Ishikawa (cell line): Measurements from ENCODE around the gene FLOT1.

Experiments used
- CEBPB ChIP-seq: IDR thresholded peaks from 2 replicates; pipeline ENCODE4 v1.6.1; 2012
- CREB1 ChIP-seq: IDR thresholded peaks from 2 replicates; pipeline ENCODE4 v1.6.1; 2012; ENCODE audit warnings: low read depth
- EGR1 ChIP-seq: IDR thresholded peaks from 2 replicates; pipeline ENCODE4 v1.6.1; 2012
- EP300 ChIP-seq: IDR thresholded peaks from 2 replicates; pipeline ENCODE4 v1.6.1; 2012; ENCODE audit warnings: borderline replicate concordance
- FOXM1 ChIP-seq: IDR thresholded peaks from 2 replicates; pipeline ENCODE4 v1.6.1; 2012; ENCODE audit warnings: low read depth, borderline replicate concordance
- NFIC ChIP-seq: IDR thresholded peaks from 2 replicates; pipeline ENCODE4 v1.6.1; 2012
- RAD21 ChIP-seq: IDR thresholded peaks from 2 replicates; pipeline ENCODE4 v1.6.1; 2012; ENCODE audit warnings: low read depth
- TAF1 ChIP-seq: IDR thresholded peaks from 2 replicates; pipeline ENCODE4 v1.6.1; 2012; ENCODE audit warnings: low read depth, mild to moderate bottlenecking
- TCF12 ChIP-seq: IDR thresholded peaks from 2 replicates; pipeline ENCODE4 v1.6.1; 2012; ENCODE audit warnings: low read depth
- TEAD4 ChIP-seq: IDR thresholded peaks from 2 replicates; pipeline ENCODE4 v1.6.1; 2012
- YY1 ChIP-seq: IDR thresholded peaks from 2 replicates; pipeline ENCODE4 v1.6.1; 2012; ENCODE audit warnings: low read depth
- ZBTB7A ChIP-seq: IDR thresholded peaks from 2 replicates; pipeline ENCODE4 v1.6.1; 2012; ENCODE audit warnings: low read depth
- TF ChIP-seq, protein P1 (sequence below): IDR thresholded peaks from 2 replicates; pipeline ENCODE4 v1.6.1; 2012
- TF ChIP-seq, protein P2 (sequence below): IDR thresholded peaks from 2 replicates; pipeline ENCODE4 v1.6.1; 2012; ENCODE audit warnings: low read depth, mild to moderate bottlenecking
- TF ChIP-seq, protein P3 (sequence below): IDR thresholded peaks from 2 replicates; pipeline ENCODE4 v1.6.1; 2012

FLOT1 gene

DNA sequence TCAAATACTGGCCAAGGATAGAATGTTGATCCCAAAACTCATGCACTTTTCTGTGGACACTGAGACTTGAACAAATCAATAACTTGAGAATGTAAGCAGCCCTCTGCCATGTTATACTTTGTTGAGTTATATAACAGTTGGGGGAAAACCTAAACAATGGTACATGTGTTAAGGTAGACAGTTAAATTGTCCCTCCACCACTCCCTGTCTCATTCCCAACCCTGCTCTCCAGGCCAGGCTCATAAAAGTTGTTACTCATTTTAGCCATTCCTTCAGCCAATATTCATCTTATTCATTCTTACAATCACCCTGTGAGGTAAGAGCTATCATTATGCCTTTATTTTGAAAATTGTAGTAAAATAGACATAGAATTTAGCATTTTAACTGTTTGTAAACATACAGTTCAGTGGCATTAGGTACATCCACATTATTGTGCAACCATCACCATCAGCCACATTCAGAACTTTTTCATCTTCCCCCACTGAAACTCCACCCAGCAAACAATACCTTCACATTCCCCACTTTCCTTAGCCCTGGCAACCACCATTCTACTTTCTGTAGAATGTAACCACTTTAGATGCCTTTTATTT is 40.0 kb upstream of the FLOT1 start:
- TF ChIP-seq NFIC, result peak; percentile 64; the same call in 1 of the 2 replicates
- peak; percentile 41; the same call in 1 of the 2 replicates for TF ChIP-seq TCF12
- TF ChIP-seq, protein P1, sequence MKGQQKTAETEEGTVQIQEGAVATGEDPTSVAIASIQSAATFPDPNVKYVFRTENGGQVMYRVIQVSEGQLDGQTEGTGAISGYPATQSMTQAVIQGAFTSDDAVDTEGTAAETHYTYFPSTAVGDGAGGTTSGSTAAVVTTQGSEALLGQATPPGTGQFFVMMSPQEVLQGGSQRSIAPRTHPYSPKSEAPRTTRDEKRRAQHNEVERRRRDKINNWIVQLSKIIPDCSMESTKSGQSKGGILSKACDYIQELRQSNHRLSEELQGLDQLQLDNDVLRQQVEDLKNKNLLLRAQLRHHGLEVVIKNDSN, result no peak
- TF ChIP-seq YY1, result no peak
- peak; percentile 95 for TF ChIP-seq CEBPB
- no peak for TF ChIP-seq RAD21
- TF ChIP-seq FOXM1, result peak; percentile 55; the same call in 1 of the 2 replicates
- peak; percentile 83 for TF ChIP-seq EP300
- TF ChIP-seq ZBTB7A, result no peak

DNA sequence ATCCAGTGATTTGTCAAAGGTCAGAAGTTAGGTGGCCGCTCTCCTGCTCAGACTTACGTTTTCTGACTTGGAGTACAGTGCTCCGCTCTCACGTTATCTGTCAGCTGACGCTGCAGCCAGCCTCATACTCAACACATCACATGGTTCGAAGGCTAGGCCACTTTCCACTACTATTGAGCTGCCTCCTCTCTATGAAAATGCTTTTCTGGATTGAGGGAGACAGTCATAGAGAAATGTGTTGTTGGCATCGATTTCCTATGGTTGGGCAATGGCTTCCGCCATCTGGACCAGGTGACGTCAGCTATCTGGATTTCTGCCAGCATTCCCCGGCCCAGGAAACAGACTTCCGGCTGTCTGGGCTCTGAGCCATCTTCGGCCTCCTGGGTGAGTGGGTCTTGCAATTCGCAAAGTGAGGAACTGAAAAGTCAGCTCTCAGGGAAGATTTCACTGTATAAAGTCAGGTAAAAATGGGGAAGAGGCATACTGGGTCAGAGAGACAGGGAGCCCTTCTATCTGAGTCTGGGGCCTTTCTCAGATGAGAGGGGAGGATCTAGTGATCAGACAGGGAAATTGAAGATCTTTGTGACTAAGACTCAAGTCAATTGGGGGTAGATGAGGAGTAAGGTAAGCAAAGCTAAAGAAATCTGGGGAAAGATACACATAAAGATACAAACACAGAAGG is 39.4 kb upstream of the FLOT1 start:
- TF ChIP-seq TEAD4 (peak; percentile 95), NFIC (peak; percentile 100), CREB1 (0 out of 2 replicates have a peak, but pooled peaks have one; percentile 47), ZBTB7A (no peak), FOXM1 (peak; percentile 93), EP300 (peak; percentile 98), RAD21 (no peak; the same call in 1 of the 2 replicates), TAF1 (0 out of 2 replicates have a peak, but pooled peaks have one; percentile 21), CEBPB (peak; percentile 99), YY1 (peak; percentile 83), TCF12 (peak; percentile 99), EGR1 (peak; percentile 13; the same call in 1 of the 2 replicates)
- TF ChIP-seq, protein P2, sequence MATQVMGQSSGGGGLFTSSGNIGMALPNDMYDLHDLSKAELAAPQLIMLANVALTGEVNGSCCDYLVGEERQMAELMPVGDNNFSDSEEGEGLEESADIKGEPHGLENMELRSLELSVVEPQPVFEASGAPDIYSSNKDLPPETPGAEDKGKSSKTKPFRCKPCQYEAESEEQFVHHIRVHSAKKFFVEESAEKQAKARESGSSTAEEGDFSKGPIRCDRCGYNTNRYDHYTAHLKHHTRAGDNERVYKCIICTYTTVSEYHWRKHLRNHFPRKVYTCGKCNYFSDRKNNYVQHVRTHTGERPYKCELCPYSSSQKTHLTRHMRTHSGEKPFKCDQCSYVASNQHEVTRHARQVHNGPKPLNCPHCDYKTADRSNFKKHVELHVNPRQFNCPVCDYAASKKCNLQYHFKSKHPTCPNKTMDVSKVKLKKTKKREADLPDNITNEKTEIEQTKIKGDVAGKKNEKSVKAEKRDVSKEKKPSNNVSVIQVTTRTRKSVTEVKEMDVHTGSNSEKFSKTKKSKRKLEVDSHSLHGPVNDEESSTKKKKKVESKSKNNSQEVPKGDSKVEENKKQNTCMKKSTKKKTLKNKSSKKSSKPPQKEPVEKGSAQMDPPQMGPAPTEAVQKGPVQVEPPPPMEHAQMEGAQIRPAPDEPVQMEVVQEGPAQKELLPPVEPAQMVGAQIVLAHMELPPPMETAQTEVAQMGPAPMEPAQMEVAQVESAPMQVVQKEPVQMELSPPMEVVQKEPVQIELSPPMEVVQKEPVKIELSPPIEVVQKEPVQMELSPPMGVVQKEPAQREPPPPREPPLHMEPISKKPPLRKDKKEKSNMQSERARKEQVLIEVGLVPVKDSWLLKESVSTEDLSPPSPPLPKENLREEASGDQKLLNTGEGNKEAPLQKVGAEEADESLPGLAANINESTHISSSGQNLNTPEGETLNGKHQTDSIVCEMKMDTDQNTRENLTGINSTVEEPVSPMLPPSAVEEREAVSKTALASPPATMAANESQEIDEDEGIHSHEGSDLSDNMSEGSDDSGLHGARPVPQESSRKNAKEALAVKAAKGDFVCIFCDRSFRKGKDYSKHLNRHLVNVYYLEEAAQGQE, result no peak
- TF ChIP-seq, protein P3, sequence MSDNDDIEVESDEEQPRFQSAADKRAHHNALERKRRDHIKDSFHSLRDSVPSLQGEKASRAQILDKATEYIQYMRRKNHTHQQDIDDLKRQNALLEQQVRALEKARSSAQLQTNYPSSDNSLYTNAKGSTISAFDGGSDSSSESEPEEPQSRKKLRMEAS, result peak; percentile 86
- TF ChIP-seq, protein P1, result peak; percentile 85

DNA sequence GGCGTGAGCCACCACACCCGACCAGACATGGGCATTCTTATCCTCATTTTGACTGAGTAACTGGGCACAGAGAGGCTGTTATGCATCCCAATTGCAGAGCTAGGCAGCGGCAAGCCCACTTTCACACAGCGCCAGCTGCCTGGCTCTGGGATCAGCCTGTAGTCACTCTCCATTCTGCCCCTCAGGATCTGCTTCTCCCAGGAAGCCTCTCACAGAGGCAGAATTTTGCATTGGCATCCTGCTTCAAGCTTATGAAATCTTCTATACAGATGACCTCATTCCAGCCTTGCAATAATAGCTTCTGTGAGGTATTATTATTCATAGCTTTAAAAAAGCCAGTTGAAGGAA is 38.9 kb upstream of the FLOT1 start:
- TF ChIP-seq NFIC, result no peak
- TF ChIP-seq TEAD4, result no peak
- TF ChIP-seq, protein P1, result no peak
- TF ChIP-seq, protein P2, result no peak
- no peak for TF ChIP-seq EP300
- no peak for TF ChIP-seq CREB1
- TF ChIP-seq CEBPB, result no peak
- TF ChIP-seq TAF1, result no peak
- TF ChIP-seq RAD21, result no peak
- TF ChIP-seq YY1, result no peak
- TF ChIP-seq ZBTB7A, result no peak
- TF ChIP-seq TCF12, result no peak
- TF ChIP-seq FOXM1, result no peak
- TF ChIP-seq, protein P3, result no peak
- TF ChIP-seq EGR1, result no peak

DNA sequence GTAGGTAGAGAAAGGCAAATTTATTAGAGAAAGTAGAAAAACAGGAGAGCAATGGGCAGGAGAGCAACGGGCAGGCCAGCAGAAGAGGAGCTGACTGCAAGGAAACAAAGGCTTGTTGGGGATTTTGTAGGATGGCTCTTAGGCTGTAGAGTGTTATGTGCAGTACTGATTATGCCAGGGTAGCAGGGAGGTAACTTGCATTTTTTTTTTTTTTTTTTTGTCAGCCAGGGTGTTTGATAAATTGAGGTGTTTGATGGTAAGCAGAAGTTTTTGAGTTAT is 38.1 kb upstream of the FLOT1 start:
- TF ChIP-seq NFIC, result no peak
- TF ChIP-seq CREB1, result no peak
- TF ChIP-seq, protein P2, result no peak
- TF ChIP-seq TCF12, result no peak
- TF ChIP-seq TEAD4, result no peak
- TF ChIP-seq EP300, result no peak
- TF ChIP-seq, protein P1, result no peak
- TF ChIP-seq TAF1, result no peak
- no peak for TF ChIP-seq ZBTB7A
- no peak for TF ChIP-seq YY1
- TF ChIP-seq RAD21, result no peak
- TF ChIP-seq CEBPB, result no peak
- TF ChIP-seq, protein P3, result no peak
- TF ChIP-seq EGR1, result no peak
- no peak for TF ChIP-seq FOXM1
